GM18505 (cell line): Measurements from ENCODE around the gene SLC22A8.
"Not testable (repeated sequence)": the region's sequence is repeated elsewhere in the genome, so short reads cannot be mapped to it uniquely, and the experiment has no call there.

Source experiments
- ATAC-seq: cut with Tn5 transposase; IDR thresholded peaks from one replicate; pipeline ENCODE4 v1.9.1; 2021; ENCODE audit not compliant: unreplicated experiment
- POLR2A ChIP-seq: IDR thresholded peaks from 4 replicates; pipeline ENCODE4 v1.6.1; 2011; ENCODE audit warnings: borderline replicate concordance; ENCODE audit not compliant: insufficient read depth, insufficient read length; ENCODE audit errors: extremely low read depth

The SLC22A8 gene

GRCh38 chr11:62980133-62980760, 35.4 kb downstream of the SLC22A8 start:
- ATAC-seq = no peak

DNA sequence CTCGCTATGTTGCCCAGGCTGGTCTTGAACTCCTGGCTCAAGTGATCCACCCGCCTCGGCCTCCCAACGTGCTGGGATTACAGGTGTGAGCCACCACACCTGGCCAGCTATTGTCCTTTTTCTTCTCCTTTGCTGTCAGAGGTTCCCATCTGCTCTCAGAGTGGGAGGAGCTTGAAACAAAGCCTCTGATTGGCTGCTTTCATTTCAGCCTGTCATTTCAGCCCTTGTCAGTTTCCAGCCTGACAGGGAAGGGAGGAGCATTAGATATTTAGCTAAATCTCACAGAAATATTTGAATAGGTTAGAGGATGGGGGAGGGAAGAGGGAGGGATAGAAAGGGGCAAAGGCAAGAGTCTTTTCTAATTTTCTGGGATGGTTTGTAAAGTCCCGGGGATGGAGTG, 39.5 kb downstream of the SLC22A8 start:
- TF ChIP-seq POLR2A = no peak
- ATAC-seq = no peak

More at GRCh38 chr11:62980133-62980760, 35.4 kb downstream of the SLC22A8 start:
- no peak for TF ChIP-seq POLR2A

GRCh38 chr11:62974848-62975522, 40.7 kb downstream of the SLC22A8 start:
- ATAC-seq = no peak
- no peak for TF ChIP-seq POLR2A

DNA sequence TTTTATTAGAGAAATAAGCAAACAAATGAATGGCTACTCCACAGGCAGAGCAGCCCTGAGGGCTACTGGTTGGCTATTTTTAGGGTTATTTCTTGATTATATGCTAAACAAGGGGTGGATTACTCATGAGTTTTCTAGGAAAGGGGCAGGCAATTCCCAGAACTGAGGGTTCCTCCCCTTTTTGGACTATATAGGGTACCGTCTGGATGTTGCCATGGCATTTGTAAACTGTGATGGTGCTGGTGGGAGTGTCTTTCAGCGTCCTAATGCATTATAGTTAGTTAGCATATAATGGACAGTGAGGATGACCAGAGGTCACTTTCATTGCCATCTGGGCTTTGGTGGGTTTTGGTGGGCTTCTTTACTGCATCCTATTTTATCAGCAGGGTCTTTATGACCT, 50.1 kb downstream of the SLC22A8 start:
- ATAC-seq = no peak
- no peak for TF ChIP-seq POLR2A

DNA sequence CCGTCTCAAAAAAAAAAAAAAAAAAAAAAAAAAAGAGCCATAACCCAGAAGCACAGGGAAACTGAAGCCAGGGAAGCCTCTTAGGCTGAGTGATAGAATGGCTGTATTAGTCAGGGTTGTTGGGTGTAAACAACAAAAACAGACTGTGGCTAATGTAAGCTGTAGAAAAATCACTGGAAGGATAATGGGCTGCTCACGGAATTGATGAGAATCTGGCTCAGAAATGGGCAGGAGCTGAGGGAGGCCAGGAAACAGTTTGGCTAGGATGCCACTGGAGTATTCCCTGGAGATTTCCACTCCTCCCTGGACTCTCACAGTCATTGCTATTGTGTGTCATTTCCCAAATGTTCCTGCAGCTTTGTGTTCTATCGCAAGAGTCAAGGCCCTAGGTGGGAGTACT, 53.2 kb downstream of the SLC22A8 start:
- no peak for TF ChIP-seq POLR2A
- ATAC-seq = no peak

- no peak for ATAC-seq
These were observed 54.5 kb downstream of the SLC22A8 start for GRCh38 chr11:62961017-62961570.

DNA sequence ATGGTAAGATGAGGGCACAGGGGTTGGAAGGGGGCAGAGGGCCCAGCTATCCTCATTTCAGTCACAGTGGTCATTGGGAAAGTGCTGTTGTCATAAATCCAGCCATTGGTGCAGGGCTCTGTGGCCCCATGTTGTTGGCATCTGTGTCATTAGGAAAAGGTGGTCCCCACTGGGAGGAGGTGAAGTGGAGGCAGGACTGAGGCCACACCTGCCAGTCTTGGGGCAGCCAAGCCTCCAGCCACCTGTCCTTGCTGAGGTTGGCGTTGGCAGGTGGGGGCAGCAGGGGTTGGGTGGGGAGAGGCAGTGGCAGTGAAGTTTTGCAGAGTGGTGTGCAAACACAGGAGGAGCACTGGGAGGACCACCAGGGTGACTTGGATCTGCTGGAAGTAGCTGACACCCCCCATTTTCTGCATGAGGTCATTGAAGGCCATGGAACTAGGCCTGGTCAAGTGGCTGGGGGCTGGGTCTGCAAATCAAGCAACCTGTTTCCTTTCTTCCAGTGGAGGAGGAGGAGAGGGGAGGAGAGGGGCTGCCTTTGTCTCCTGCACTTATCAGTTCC, 56.1 kb downstream of the SLC22A8 start:
- TF ChIP-seq POLR2A = no peak
- no peak for ATAC-seq

More at GRCh38 chr11:62961017-62961570, 54.5 kb downstream of the SLC22A8 start:
- no peak for TF ChIP-seq POLR2A

DNA sequence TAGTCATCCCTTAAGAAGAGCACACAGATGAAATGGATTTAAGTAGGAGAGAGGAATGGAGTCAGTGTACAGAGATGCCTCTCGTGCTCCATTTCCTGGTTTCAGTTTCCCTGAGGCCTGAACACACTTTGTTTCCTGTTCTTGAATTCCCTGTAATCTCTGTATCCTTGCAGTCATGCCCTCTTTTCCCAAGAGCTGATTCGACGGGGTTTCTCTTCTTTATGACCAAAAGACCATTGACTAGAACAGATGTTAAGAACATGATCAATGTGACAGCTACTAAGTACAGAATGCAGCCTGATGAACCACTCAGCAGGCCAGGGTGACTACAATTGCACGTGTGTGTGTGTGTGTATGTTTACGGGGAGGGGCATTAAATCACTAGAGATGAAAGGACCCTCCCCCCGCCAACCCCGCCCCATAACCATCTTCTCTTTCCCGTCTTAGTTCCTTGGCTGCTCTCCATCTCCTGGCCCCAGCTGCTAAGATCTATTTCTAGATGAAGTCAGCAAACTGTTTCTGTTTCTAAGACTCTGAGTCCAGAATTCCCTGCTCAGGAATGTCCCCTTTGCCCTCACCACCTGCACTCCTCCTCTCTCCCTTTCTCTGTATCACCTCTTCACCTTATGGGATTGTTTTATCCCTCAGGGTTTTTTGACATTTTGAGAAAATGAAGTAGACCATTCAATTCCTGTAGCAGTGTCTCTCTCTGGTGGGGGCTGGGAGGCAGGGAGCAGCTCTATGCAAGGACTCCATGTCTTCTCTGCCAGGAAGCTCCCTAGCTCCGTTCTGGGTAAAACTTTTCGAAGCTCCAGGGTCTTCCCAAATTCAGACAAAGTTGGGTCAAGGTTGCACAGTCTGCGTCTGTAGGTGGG, 56.9 kb downstream of the SLC22A8 start:
- ATAC-seq = no peak
- no peak for TF ChIP-seq POLR2A

- TF ChIP-seq POLR2A = no peak
- ATAC-seq = no peak
These were observed 58.5 kb downstream of the SLC22A8 start for GRCh38 chr11:62957147-62957546.

- TF ChIP-seq POLR2A = no peak
- no peak for ATAC-seq
These were observed 61.2 kb downstream of the SLC22A8 start for GRCh38 chr11:62954478-62954877.

GRCh38 chr11:62953811-62954210, 61.8 kb downstream of the SLC22A8 start:
- TF ChIP-seq POLR2A = no peak

DNA sequence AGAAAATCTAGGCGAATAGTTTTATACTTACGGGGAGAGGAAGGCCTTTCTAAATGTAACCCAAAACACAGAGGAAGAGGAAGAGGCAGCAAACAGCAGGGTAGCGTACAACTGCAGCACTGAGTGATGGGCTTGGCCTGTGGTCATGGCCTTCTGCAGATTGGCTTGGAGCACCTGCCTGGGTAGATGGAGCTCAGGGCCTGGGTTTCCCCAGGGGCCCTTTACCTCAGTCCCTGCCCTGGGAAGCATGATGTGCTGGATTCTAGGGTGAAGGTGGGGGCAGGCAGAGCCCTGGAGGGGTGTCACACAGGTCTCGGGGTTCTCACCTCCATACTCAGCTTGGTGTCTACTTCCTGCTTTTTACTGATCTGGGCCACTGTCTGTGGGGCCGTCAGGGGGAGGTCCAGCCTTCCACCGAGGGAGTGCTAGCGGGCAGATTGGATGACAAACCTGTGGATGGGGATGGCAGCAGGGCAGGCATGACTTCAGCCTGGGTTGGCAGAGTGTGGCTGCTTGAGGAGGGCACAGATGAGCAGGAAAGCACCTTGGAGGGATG, 66.8 kb downstream of the SLC22A8 start:
- ATAC-seq = no peak
- no peak for TF ChIP-seq POLR2A

More at GRCh38 chr11:62953811-62954210, 61.8 kb downstream of the SLC22A8 start:
- no peak for ATAC-seq

GRCh38 chr11:62945538-62945937, 70.1 kb downstream of the SLC22A8 start:
- ATAC-seq = not testable (repeated sequence)
